Measurements from ENCODE around the gene KCTD4.

DNA sequence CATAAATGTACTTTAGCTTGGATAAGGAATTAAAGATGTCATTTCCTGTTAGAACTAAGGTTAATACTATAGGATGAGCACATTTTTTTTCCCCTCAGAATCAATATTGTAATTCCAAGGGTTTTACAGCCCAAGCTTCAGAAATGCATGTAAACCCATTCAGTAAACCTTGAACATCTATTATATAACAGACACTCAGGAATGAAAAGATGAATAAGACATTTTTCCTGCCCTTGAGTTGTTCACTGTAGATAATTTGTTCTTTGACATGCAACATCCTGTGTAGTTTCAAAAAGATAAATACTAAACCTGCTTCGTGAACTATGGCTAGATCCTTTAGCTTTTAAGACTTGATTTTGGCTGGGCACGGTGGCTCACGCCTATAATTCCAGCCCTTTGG, 21.7 kb upstream of the KCTD4 start:
- no peak for TF ChIP-seq MYC (IDR thresholded peaks at IDR 0.05; ENCODE audit: low read depth, low read length)
- TF ChIP-seq, protein P1, sequence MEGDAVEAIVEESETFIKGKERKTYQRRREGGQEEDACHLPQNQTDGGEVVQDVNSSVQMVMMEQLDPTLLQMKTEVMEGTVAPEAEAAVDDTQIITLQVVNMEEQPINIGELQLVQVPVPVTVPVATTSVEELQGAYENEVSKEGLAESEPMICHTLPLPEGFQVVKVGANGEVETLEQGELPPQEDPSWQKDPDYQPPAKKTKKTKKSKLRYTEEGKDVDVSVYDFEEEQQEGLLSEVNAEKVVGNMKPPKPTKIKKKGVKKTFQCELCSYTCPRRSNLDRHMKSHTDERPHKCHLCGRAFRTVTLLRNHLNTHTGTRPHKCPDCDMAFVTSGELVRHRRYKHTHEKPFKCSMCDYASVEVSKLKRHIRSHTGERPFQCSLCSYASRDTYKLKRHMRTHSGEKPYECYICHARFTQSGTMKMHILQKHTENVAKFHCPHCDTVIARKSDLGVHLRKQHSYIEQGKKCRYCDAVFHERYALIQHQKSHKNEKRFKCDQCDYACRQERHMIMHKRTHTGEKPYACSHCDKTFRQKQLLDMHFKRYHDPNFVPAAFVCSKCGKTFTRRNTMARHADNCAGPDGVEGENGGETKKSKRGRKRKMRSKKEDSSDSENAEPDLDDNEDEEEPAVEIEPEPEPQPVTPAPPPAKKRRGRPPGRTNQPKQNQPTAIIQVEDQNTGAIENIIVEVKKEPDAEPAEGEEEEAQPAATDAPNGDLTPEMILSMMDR (IDR thresholded peaks at IDR 0.05; ENCODE audit: extremely low read depth in 1 of 2, insufficient read depth in 1 of 2, low read depth in 1 of 2, low read length in 2 of 2): no peak
- TF ChIP-seq POLR2A (IDR thresholded peaks at IDR 0.05; ENCODE audit: low read depth, low read length): no peak
- TF ChIP-seq EZH2 (IDR thresholded peaks at IDR 0.05; ENCODE audit: borderline replicate concordance, low read depth, low read length, severe bottlenecking): no peak
- no peak for TF ChIP-seq JUN (IDR thresholded peaks at IDR 0.05; ENCODE audit: borderline replicate concordance, insufficient read depth, insufficient read length, low read depth)
- TF ChIP-seq POLR2AphosphoS5 (IDR thresholded peaks at IDR 0.05; ENCODE audit: insufficient read depth, low read depth, low read length): no peak
- TF ChIP-seq, protein P2, sequence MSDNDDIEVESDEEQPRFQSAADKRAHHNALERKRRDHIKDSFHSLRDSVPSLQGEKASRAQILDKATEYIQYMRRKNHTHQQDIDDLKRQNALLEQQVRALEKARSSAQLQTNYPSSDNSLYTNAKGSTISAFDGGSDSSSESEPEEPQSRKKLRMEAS (IDR thresholded peaks at IDR 0.05; ENCODE audit: insufficient read depth, insufficient read length): no peak
